GM06990 (cell line): Measurements from ENCODE around the gene ABT1.

Experiments
- DNase-seq: peaks from one replicate; pipeline ENCODE4 v3.0.0-alpha.2; 2011; ENCODE audit not compliant: insufficient read length; ENCODE audit errors: extremely low read depth
- H3K27me3 ChIP-seq: replicated peaks from 2 replicates; pipeline ENCODE4 v1.6.0; 2011; ENCODE audit warnings: low read length; ENCODE audit not compliant: control insufficient read depth, insufficient read depth
- H3K36me3 ChIP-seq: 2 replicates; pipeline ENCODE4 v1.5.1; 2011; ENCODE audit warnings: low read length; ENCODE audit not compliant: control insufficient read depth, insufficient read depth
- H3K4me3 ChIP-seq: replicated peaks from 2 replicates; pipeline ENCODE4 v1.5.1; 2011; ENCODE audit warnings: low read depth, mild to moderate bottlenecking, control low read depth, low read length
- CTCF ChIP-seq: IDR thresholded peaks from 2 replicates; pipeline ENCODE4 v1.5.1; 2011; ENCODE audit warnings: low read length, control low read depth, mild to moderate bottlenecking, inconsistent platforms; ENCODE audit not compliant: insufficient read depth, poor library complexity, severe bottlenecking

Gene ABT1

GRCh38 chr6:26593278-26594130, 3.2 kb upstream of the ABT1 start:
- DNase-seq: no peak
- no peaks in the 10 kb centered on the region for H3K27me3 ChIP-seq
- TF ChIP-seq CTCF: no peak
- peaks cover 6% of the 10 kb centered on the region for H3K36me3 ChIP-seq
- no peak overlapping the region for H3K4me3 ChIP-seq

GRCh38 chr6:26594131-26594498, 2.6 kb upstream of the ABT1 start:
- Histone ChIP-seq H3K4me3 (no peak overlapping the region), H3K27me3 (no peaks in the 10 kb centered on the region), H3K36me3 (peaks cover 8% of the 10 kb centered on the region)
- no peak for TF ChIP-seq CTCF
- no peak for DNase-seq

GRCh38 chr6:26594730-26595632, 1.8 kb upstream of the ABT1 start:
- Histone ChIP-seq H3K36me3 (peaks cover 8% of the 10 kb centered on the region), H3K4me3 (no peak overlapping the region), H3K27me3 (no peaks in the 10 kb centered on the region)
- TF ChIP-seq CTCF: no peak
- no peak for DNase-seq

- Histone ChIP-seq H3K27me3 (no peaks in the 10 kb centered on the region), H3K36me3 (peaks cover 8% of the 10 kb centered on the region), H3K4me3 (peak overlapping the region; percentile 97)
- TF ChIP-seq CTCF: peak; percentile 97
- peak; percentile 92 for DNase-seq
These were observed 984 bp upstream of the ABT1 start for GRCh38 chr6:26595669-26596269.

- Histone ChIP-seq H3K27me3 (no peaks in the 10 kb centered on the region), H3K36me3 (peaks cover 8% of the 10 kb centered on the region), H3K4me3 (peak overlapping the region; percentile 97)
- no peak for DNase-seq
- TF ChIP-seq CTCF: no peak
These were observed 625 bp downstream of the ABT1 start for GRCh38 chr6:26597389-26597766.
